ENCODE measurements around the gene SNED1.

- no peak for TF ChIP-seq REST (IDR thresholded peaks at IDR 0.05; ENCODE audit: insufficient replicate concordance, low read depth)
- TF ChIP-seq, protein P1, sequence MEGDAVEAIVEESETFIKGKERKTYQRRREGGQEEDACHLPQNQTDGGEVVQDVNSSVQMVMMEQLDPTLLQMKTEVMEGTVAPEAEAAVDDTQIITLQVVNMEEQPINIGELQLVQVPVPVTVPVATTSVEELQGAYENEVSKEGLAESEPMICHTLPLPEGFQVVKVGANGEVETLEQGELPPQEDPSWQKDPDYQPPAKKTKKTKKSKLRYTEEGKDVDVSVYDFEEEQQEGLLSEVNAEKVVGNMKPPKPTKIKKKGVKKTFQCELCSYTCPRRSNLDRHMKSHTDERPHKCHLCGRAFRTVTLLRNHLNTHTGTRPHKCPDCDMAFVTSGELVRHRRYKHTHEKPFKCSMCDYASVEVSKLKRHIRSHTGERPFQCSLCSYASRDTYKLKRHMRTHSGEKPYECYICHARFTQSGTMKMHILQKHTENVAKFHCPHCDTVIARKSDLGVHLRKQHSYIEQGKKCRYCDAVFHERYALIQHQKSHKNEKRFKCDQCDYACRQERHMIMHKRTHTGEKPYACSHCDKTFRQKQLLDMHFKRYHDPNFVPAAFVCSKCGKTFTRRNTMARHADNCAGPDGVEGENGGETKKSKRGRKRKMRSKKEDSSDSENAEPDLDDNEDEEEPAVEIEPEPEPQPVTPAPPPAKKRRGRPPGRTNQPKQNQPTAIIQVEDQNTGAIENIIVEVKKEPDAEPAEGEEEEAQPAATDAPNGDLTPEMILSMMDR (IDR thresholded peaks at IDR 0.05; ENCODE audit: insufficient read depth, low read length), result no peak
- TF ChIP-seq POLR2AphosphoS5 (IDR thresholded peaks at IDR 0.05; ENCODE audit: low read depth), result no peak
- TF ChIP-seq SPI1 (IDR thresholded peaks at IDR 0.05; ENCODE audit: borderline replicate concordance, low read depth), result no peak
- no peak for TF ChIP-seq GABPA (IDR thresholded peaks at IDR 0.05; ENCODE audit: low read depth)
These were observed 4.1 kb upstream of the SNED1 start for GRCh38 chr2:240994171-240994896.
